ENCODE data around the gene USP17L18.
"Not testable (repeated sequence)": the region's sequence is repeated elsewhere in the genome, so short reads cannot be mapped to it uniquely, and the experiment has no call there.

GRCh38 chr4:9230249-9230648 lies 18.2 kb upstream of the USP17L18 start:
- TF ChIP-seq CTCF (IDR thresholded peaks at IDR 0.05; ENCODE audit: low read depth, low read length); EZH2phosphoT487 (IDR thresholded peaks at IDR 0.05; ENCODE audit: low read depth): not testable (repeated sequence)
